22Rv1 (cell line): ENCODE results near the gene CRACR2A.

Source experiments
- H3K27ac ChIP-seq: fragments of 450-650 bp; 2 replicates; pipeline ENCODE4 v1.5.1; 2017
- ZFX ChIP-seq: fragments of 450-650 bp; IDR thresholded peaks from 2 replicates; pipeline ENCODE4 v1.6.1; 2017; ENCODE audit warnings: antibody characterized with exemption, borderline replicate concordance
- TF ChIP-seq, protein P1 (sequence below): fragments of 450-650 bp; IDR thresholded peaks from 2 replicates; pipeline ENCODE4 v1.5.1; 2017; ENCODE audit warnings: mild to moderate bottlenecking

The CRACR2A gene

DNA sequence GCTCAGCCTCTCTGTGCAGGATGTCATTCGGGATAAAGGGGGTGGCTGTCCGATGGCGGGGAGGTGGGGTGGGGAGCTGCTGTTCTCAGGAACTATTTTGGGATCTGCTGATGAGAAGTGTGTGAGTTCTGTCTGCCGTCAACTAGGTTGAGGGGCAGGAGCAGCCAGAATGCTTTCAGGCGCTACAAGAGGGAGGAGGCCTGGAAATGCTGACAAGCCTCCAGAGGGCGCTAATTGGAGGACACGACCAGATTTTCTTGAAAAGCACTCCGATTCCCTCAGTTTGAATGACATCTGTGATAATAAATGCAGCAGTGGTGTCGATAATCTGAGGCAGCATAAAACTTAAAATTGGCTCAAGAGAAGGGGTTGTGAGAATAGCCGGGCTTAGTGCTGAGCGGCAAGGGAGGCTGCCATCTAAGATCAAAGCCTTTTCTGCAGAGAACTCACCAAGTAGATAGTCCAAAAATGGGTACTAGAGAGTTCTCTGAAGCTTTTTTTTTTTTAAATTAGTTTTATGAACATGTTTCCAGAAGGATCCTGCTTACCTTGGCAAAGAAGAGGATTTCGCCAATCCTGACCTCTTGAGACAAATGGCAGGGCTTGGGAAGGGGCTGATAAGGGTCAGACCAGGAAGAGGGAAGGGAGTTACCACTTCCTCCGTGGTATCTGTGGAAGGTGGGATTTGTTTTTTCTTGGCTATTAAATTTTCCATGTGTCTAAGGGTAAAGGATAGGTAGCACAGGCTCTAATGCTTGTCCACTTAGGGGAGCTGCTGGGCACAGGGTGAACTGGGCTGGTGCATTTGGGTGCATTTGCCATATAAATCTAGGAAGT lies 94.4 kb downstream of the CRACR2A start:
- H3K27ac ChIP-seq: no peak overlapping the region
- TF ChIP-seq ZFX: no peak
- TF ChIP-seq, protein P1, sequence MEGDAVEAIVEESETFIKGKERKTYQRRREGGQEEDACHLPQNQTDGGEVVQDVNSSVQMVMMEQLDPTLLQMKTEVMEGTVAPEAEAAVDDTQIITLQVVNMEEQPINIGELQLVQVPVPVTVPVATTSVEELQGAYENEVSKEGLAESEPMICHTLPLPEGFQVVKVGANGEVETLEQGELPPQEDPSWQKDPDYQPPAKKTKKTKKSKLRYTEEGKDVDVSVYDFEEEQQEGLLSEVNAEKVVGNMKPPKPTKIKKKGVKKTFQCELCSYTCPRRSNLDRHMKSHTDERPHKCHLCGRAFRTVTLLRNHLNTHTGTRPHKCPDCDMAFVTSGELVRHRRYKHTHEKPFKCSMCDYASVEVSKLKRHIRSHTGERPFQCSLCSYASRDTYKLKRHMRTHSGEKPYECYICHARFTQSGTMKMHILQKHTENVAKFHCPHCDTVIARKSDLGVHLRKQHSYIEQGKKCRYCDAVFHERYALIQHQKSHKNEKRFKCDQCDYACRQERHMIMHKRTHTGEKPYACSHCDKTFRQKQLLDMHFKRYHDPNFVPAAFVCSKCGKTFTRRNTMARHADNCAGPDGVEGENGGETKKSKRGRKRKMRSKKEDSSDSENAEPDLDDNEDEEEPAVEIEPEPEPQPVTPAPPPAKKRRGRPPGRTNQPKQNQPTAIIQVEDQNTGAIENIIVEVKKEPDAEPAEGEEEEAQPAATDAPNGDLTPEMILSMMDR: peak; percentile 80

GRCh38 chr12:3656946-3657622 lies 95.8 kb downstream of the CRACR2A start:
- no peak overlapping the region for H3K27ac ChIP-seq
- TF ChIP-seq, protein P1: no peak
- TF ChIP-seq ZFX: no peak

GRCh38 chr12:3655328-3655900 lies 97.5 kb downstream of the CRACR2A start:
- TF ChIP-seq, protein P1: peak; percentile 42
- no peak for TF ChIP-seq ZFX
- no peak overlapping the region for H3K27ac ChIP-seq

GRCh38 chr12:3651585-3652424 lies 101.1 kb downstream of the CRACR2A start:
- TF ChIP-seq, protein P1: no peak
- TF ChIP-seq ZFX: no peak
- no peak overlapping the region for H3K27ac ChIP-seq

GRCh38 chr12:3647504-3647903 lies 105.4 kb downstream of the CRACR2A start:
- H3K27ac ChIP-seq: no peak overlapping the region
- no peak for TF ChIP-seq ZFX
- TF ChIP-seq, protein P1: no peak

DNA sequence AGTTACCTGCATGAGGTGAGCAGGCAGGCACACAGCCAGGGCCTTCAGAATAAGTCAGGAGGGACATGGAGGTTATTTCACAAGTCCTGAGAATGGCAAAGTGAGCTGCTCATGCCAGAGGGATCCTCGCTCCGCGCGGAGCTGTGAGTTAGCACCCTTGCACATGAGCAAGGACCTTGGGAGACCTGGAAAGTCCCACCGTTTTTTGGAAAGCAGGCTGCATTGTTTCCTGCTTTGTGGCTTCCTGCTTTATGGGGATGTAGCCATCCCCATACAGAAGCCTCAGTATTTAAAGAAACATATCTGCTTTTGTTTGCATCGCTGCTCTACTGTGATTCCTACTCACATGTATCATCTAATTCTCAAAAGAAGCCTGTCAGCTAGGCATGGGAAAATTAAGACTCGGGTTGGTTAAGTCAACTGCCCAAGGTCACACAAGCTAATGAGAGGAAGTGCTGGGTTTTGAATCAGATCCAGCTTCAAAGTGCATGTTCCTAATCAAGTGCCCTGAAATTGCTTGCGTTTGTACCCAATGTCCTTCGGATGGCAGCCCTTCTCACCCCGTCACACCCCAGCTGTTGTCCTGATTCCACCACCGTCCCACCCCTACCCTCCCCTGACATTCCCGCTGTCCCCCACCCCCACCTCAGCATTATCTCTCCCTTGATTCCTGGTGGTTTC lies 106.2 kb downstream of the CRACR2A start:
- no peak overlapping the region for H3K27ac ChIP-seq
- TF ChIP-seq, protein P1: no peak
- TF ChIP-seq ZFX: no peak
